Endothelial cell of umbilical vein (primary cell): ENCODE results near the gene NAV2. TPM values are rescaled to one million over a fixed set of nuclear protein-coding genes. Genes with fewer than 3 reads are reported as not detected.
A peak's percentile ranks its signal among the peaks of the same experiment; 100 is the strongest.

Experiments used
- BruUV-seq: library from RNA; stranded (reverse); fragments of 400-500 nt; replicated peaks from 2 replicates; lab custom pipeline; 2021; lab: Mats Ljungman, UMichigan
- CTCF ChIA-PET: fragments of 300-600, 350-600 bp; sonication (Branson Sonifier 250); formaldehyde crosslinking; loops from one replicate; lab custom pipeline; 2021; ENCODE audit warnings: antibody characterized with exemption, inconsistent platforms; lab: Charles Lee
- POLR2A ChIA-PET: fragments of 300-600, 350-600 bp; sonication (Branson Sonifier 250); formaldehyde crosslinking; loops from one replicate; lab custom pipeline; 2021; ENCODE audit warnings: antibody characterized with exemption, inconsistent platforms; lab: Charles Lee
- DNase-seq: peaks from one replicate; pipeline ENCODE4 v3.0.0-alpha.2; 2011; ENCODE audit warnings: low read depth, low spot score
- FAIRE-seq: peaks from 2 replicates; lab custom pipeline; 2011; peaks lifted over from hg19 to GRCh38; lab: Jason Lieb, UNC
- H2AFZ ChIP-seq: 2 replicates; pipeline ENCODE4 v1.6.0; 2012; ENCODE audit warnings: low read depth, low read length, control low read depth, inconsistent platforms
- H3K27ac ChIP-seq: 2 replicates; pipeline ENCODE4 v1.5.1; 2011; ENCODE audit warnings: low read depth, mild to moderate bottlenecking, control low read depth, low read length, moderate library complexity; ENCODE audit not compliant: insufficient read depth
- H3K27me3 ChIP-seq, 2 experiments: 2 replicates each; pipeline versions ENCODE4 v1.6.0 to v1.6.1; 2011; ENCODE audit warnings: low read length in 2 of 2, mixed read lengths in 1 of 2; ENCODE audit not compliant: control insufficient read depth in 2 of 2, insufficient read depth in 2 of 2
- H3K36me3 ChIP-seq, 2 experiments: 2 replicates in 1 of 2; 3 replicates in 1 of 2; pipeline ENCODE4 v1.5.1; 2011; ENCODE audit warnings: low read length in 2 of 2, mild to moderate bottlenecking in 1 of 2, moderate library complexity in 1 of 2; ENCODE audit not compliant: control insufficient read depth in 2 of 2, insufficient read depth in 2 of 2; ENCODE audit errors: extremely low read depth in 1 of 2
- H3K4me1 ChIP-seq: 3 replicates; pipeline ENCODE4 v1.5.1; 2011; ENCODE audit warnings: mild to moderate bottlenecking, low read length; ENCODE audit not compliant: control insufficient read depth, insufficient read depth; ENCODE audit errors: extremely low read depth
- H3K4me2 ChIP-seq: 2 replicates; pipeline ENCODE4 v1.6.1; 2011; ENCODE audit warnings: low read length, control low read depth, mixed read lengths; ENCODE audit not compliant: insufficient read depth
- H3K4me3 ChIP-seq, 3 experiments: fragments of 200-600 bp in 1 of 3; sonication (generic), shearing (Covaris generic) in 1 of 3; replicated peaks in 1 of 3; 2 replicates each; pipeline ENCODE4 v1.5.1; 2011 to 2016; ENCODE audit warnings: control low read depth in 3 of 3, low read length in 3 of 3, mild to moderate bottlenecking in 2 of 3, inconsistent platforms in 1 of 3, low read depth in 1 of 3, moderate library complexity in 1 of 3; ENCODE audit not compliant: insufficient read depth in 1 of 3
- H3K79me2 ChIP-seq: 2 replicates; pipeline ENCODE4 v1.6.0; 2012; ENCODE audit warnings: low read length, inconsistent platforms; ENCODE audit not compliant: control insufficient read depth, insufficient read depth
- H3K9ac ChIP-seq: replicated peaks from 2 replicates; pipeline ENCODE3; 2011; ENCODE audit warnings: low read length, control low read depth; ENCODE audit not compliant: insufficient read depth; ENCODE audit errors: extremely low read depth
- H3K9me1 ChIP-seq: replicated peaks from 3 replicates; pipeline ENCODE4 v1.6.0; 2011; ENCODE audit warnings: mild to moderate bottlenecking, low read length; ENCODE audit not compliant: control insufficient read depth, insufficient read depth; ENCODE audit errors: extremely low read depth
- H3K9me3 ChIP-seq: replicated peaks from 2 replicates; pipeline ENCODE4 v1.5.1; 2012; ENCODE audit warnings: low read length, inconsistent platforms; ENCODE audit not compliant: control insufficient read depth, insufficient read depth
- H4K20me1 ChIP-seq: replicated peaks from 2 replicates; pipeline ENCODE3; 2011; ENCODE audit warnings: mild to moderate bottlenecking, low read length; ENCODE audit not compliant: control insufficient read depth, insufficient read depth; ENCODE audit errors: extremely low read depth
- EZH2 ChIP-seq: IDR thresholded peaks from 2 replicates; pipeline ENCODE4 v1.6.1; 2012; ENCODE audit warnings: borderline replicate concordance, low read depth, mild to moderate bottlenecking, moderate library complexity, low read length, inconsistent platforms; ENCODE audit not compliant: severe bottlenecking
- FOS ChIP-seq: IDR thresholded peaks from 2 replicates; pipeline ENCODE4 v1.6.1; 2011; ENCODE audit warnings: mild to moderate bottlenecking, low read length, moderate library complexity, borderline replicate concordance; ENCODE audit not compliant: insufficient read depth
- GATA2 ChIP-seq: IDR thresholded peaks from 2 replicates; pipeline ENCODE4 v1.7.0; 2011; ENCODE audit warnings: low read depth, mild to moderate bottlenecking, moderate library complexity, mixed read lengths, low read length; ENCODE audit not compliant: insufficient read length, insufficient read depth
- JUN ChIP-seq: IDR thresholded peaks from 2 replicates; pipeline ENCODE4 v1.6.1; 2011; ENCODE audit warnings: borderline replicate concordance, low read depth; ENCODE audit not compliant: insufficient read length, insufficient read depth
- MYC ChIP-seq: IDR thresholded peaks from one replicate; pipeline ENCODE4 v1.6.1; 2011; ENCODE audit warnings: mild to moderate bottlenecking, low read depth, low read length
- POLR2A ChIP-seq: IDR thresholded peaks from 2 replicates; pipeline ENCODE4 v1.6.1; 2012; ENCODE audit warnings: low read depth, mild to moderate bottlenecking, control low read depth, low read length
- POLR2AphosphoS5 ChIP-seq: IDR thresholded peaks from 2 replicates; pipeline ENCODE4 v1.6.1; 2012; ENCODE audit warnings: low read depth, mild to moderate bottlenecking, control low read depth, low read length, moderate library complexity; ENCODE audit not compliant: insufficient read depth
- dilution Hi-C: fragments of 300-500 bp; cut with MboI; formaldehyde crosslinking; loops from one replicate; pipeline ENCODE4 v1.15.0; 2019; ENCODE audit warnings: low sequenced_read_pairs; ENCODE audit not compliant: extremely low pct_ligation_motif_present
- intact Hi-C: fragments of 100-400 bp; cut with micrococcal nuclease; formaldehyde crosslinking; loops from one replicate; pipeline ENCODE4 v1.10.0; 2022
- polyA plus RNA-seq, 4 experiments: library from polyadenylated mRNA; depleted of rRNA in 3 of 4; stranded (reverse) in 3 of 4; unstranded in 1 of 4; fragments of >200 nt; gene quantifications; 2 replicates each; pipeline versions ENCODE4 v1.2.1 to v1.2.3, GENCODE V29; 2011 to 2012; ENCODE audit warnings: missing spikeins in 1 of 4
- total RNA-seq: library from RNA; stranded (reverse); gene quantifications from 2 replicates; pipeline ENCODE4 v1.2.3, GENCODE V29; 2021
- TF ChIP-seq, protein P1 (sequence below), 2 donors: IDR thresholded peaks; 1 replicate in 1 of 2; 2 replicates in 1 of 2; pipeline ENCODE4 v1.5.1; 2011; ENCODE audit warnings: low read length in 2 of 2, mild to moderate bottlenecking in 2 of 2, moderate library complexity in 2 of 2, control low read depth in 1 of 2, inconsistent platforms in 1 of 2, low read depth in 1 of 2; ENCODE audit not compliant: insufficient read depth in 1 of 2; ENCODE audit errors: extremely low read depth in 1 of 2
- TF ChIP-seq, protein P2 (sequence below): IDR thresholded peaks from 2 replicates; pipeline ENCODE4 v1.6.1; 2011; ENCODE audit not compliant: insufficient read depth, insufficient read length

NAV2 gene
- total and polyA plus RNA-seq, 2 donors (not counting 3 experiments of a cell fraction or from before 2014, with no cell fraction given) = 10.9 to 68.0 TPM

DNA sequence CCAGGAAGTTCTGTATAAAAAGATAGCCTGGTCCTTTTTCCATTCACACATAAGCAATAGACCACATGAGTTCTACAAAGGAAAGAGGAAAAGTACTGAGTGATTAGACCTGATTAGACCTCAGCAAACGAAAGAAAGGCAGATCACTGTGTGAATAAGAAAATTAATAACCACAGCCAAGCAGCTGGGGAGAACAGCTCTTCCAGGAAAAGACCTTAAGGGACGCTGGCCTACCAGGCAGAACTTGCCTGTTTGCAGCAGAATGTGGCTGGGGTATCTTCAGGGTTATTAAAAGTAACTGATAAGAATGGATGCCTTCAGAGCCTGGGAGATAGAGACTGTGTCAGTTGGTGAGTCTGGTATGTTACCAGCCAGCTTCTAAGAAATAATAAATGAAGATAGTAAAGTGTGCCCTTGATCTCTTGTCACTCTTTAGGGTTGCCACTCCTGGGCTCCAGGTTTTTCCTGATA is 274.7 kb downstream of the NAV2 start:
- peak; percentile 80 for DNase-seq
- dilution Hi-C loops = no loop called here
- CTCF ChIA-PET = interaction anchor here (1.4 kb wide), 2 partner anchors 17 to 125 kb away, joined by 5 to 6 read pairs; no protein-coding TSS in a partner anchor

More for the DNA sequence above, 274.7 kb downstream of the NAV2 start:
- Histone ChIP-seq H3K9ac (no peak overlapping the region), H3K9me3 (no peaks in the 10 kb centered on the region), H3K4me1 (no peaks in the 10 kb centered on the region), H3K27me3 (no peaks in the 10 kb centered on the region), H3K9me1 (no peaks in the 10 kb centered on the region), H3K4me3 (no peak overlapping the region), H4K20me1 (no peaks in the 10 kb centered on the region), H3K36me3 (peaks cover 0 to 3% of the 10 kb centered on the region in 2 experiments), H3K79me2 (peaks cover 1% of the 10 kb centered on the region), H2AFZ (no peak overlapping the region), H3K4me2 (no peak overlapping the region), H3K27ac (no peak overlapping the region)
- no peak for FAIRE-seq
- POLR2A ChIA-PET = no interaction called here
- BruUV-seq = no TSS peak
- TF ChIP-seq GATA2 (no peak), MYC (no peak), FOS (no peak), JUN (no peak), POLR2A (no peak), POLR2AphosphoS5 (no peak), EZH2 (no peak)
- TF ChIP-seq, protein P1, sequence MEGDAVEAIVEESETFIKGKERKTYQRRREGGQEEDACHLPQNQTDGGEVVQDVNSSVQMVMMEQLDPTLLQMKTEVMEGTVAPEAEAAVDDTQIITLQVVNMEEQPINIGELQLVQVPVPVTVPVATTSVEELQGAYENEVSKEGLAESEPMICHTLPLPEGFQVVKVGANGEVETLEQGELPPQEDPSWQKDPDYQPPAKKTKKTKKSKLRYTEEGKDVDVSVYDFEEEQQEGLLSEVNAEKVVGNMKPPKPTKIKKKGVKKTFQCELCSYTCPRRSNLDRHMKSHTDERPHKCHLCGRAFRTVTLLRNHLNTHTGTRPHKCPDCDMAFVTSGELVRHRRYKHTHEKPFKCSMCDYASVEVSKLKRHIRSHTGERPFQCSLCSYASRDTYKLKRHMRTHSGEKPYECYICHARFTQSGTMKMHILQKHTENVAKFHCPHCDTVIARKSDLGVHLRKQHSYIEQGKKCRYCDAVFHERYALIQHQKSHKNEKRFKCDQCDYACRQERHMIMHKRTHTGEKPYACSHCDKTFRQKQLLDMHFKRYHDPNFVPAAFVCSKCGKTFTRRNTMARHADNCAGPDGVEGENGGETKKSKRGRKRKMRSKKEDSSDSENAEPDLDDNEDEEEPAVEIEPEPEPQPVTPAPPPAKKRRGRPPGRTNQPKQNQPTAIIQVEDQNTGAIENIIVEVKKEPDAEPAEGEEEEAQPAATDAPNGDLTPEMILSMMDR (IDR thresholded peaks at IDR 0.05; ENCODE audit: extremely low read depth in 1 of 2, insufficient read depth in 1 of 2, low read depth in 1 of 2, low read length in 2 of 2) = no peak
- TF ChIP-seq, protein P2, sequence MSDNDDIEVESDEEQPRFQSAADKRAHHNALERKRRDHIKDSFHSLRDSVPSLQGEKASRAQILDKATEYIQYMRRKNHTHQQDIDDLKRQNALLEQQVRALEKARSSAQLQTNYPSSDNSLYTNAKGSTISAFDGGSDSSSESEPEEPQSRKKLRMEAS = no peak
- intact Hi-C loops = no loop called here
